ENCODE data around the gene TMEM164. TPM values are rescaled to one million over a fixed set of nuclear protein-coding genes. Genes with fewer than 3 reads are reported as not detected.

TMEM164 gene
- total and polyA plus RNA-seq, 2 experiments from 2014 or later = 3.4 to 17.2 TPM

DNA sequence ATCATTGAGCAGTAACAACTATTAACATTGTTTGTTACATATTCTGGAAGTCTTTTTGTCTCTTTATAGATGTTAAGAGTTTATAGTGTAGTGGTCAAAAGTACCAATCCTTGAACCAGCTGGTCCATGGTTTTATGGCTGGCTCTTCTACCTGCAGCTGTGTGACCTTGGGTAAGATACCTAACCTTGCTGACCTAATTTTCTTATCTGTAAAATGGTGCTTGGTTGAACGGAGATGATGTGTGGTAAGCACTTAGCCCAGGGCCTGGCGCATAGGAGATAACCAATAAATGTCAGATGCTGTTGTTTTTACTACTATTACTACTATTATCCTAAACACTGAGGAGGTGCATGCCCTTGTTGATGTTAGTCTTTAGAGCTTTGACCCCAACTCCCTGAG, 116.6 kb downstream of the TMEM164 start (continued):
- TF ChIP-seq REST (IDR thresholded peaks at IDR 0.05; ENCODE audit: unreplicated experiment) (no peak), STAT1 (IDR thresholded peaks at IDR 0.05; ENCODE audit: unreplicated experiment) (no peak), NANOG (IDR thresholded peaks at IDR 0.05; ENCODE audit: borderline replicate concordance) (no peak)

- H3K4me3 ChIP-seq = no peak overlapping the region
- Mint-ChIP-seq H3K9me3 (no peaks in the 10 kb centered on the region), H3K27ac (no peak overlapping the region), H3K4me1 (peaks cover 7% of the 10 kb centered on the region; the same call in 2 of the 3 replicates), H3K4me3 (no peak overlapping the region), H3K36me3 (ENCODE audit: low read depth) (no peaks in the 10 kb centered on the region), H3K27me3 (ENCODE audit: insufficient read depth, low read depth, poor library complexity) (no peaks in the 10 kb centered on the region)
- H4K20me1 ChIP-seq (replicated peaks; ENCODE audit: insufficient read depth) = no peaks in the 10 kb centered on the region
- H3K27me3 ChIP-seq (ENCODE audit: insufficient read depth) = no peaks in the 10 kb centered on the region
- H3K79me2 ChIP-seq (replicated peaks; ENCODE audit: insufficient read depth) = no peaks in the 10 kb centered on the region
- no peaks in the 10 kb centered on the region for H3K36me3 ChIP-seq (ENCODE audit: insufficient read depth)
- no peaks in the 10 kb centered on the region for H3K9me2 ChIP-seq (ENCODE audit: insufficient read depth)
- ATAC-seq (no peak), DNase-seq (ENCODE audit: low spot score) (no peak)
- no peak overlapping the region for H3K4me2 ChIP-seq
- H3K27ac ChIP-seq (ENCODE audit: low read depth) = no peak overlapping the region
- no peaks in the 10 kb centered on the region for H3F3A ChIP-seq (replicated peaks; ENCODE audit: low read depth)
- H2AFZ ChIP-seq = no peak overlapping the region
- H3K4me1 ChIP-seq (ENCODE audit: insufficient read depth) = peaks cover 5% of the 10 kb centered on the region; the same call in 1 of the 2 replicates
- no peak for TF ChIP-seq REST (IDR thresholded peaks at IDR 0.05; ENCODE audit: unreplicated experiment)
- TF ChIP-seq ETS1 (IDR thresholded peaks at IDR 0.05) = no peak
- no peak for TF ChIP-seq EZH2phosphoT487 (IDR thresholded peaks at IDR 0.05; ENCODE audit: unreplicated experiment)
- TF ChIP-seq, protein P1, sequence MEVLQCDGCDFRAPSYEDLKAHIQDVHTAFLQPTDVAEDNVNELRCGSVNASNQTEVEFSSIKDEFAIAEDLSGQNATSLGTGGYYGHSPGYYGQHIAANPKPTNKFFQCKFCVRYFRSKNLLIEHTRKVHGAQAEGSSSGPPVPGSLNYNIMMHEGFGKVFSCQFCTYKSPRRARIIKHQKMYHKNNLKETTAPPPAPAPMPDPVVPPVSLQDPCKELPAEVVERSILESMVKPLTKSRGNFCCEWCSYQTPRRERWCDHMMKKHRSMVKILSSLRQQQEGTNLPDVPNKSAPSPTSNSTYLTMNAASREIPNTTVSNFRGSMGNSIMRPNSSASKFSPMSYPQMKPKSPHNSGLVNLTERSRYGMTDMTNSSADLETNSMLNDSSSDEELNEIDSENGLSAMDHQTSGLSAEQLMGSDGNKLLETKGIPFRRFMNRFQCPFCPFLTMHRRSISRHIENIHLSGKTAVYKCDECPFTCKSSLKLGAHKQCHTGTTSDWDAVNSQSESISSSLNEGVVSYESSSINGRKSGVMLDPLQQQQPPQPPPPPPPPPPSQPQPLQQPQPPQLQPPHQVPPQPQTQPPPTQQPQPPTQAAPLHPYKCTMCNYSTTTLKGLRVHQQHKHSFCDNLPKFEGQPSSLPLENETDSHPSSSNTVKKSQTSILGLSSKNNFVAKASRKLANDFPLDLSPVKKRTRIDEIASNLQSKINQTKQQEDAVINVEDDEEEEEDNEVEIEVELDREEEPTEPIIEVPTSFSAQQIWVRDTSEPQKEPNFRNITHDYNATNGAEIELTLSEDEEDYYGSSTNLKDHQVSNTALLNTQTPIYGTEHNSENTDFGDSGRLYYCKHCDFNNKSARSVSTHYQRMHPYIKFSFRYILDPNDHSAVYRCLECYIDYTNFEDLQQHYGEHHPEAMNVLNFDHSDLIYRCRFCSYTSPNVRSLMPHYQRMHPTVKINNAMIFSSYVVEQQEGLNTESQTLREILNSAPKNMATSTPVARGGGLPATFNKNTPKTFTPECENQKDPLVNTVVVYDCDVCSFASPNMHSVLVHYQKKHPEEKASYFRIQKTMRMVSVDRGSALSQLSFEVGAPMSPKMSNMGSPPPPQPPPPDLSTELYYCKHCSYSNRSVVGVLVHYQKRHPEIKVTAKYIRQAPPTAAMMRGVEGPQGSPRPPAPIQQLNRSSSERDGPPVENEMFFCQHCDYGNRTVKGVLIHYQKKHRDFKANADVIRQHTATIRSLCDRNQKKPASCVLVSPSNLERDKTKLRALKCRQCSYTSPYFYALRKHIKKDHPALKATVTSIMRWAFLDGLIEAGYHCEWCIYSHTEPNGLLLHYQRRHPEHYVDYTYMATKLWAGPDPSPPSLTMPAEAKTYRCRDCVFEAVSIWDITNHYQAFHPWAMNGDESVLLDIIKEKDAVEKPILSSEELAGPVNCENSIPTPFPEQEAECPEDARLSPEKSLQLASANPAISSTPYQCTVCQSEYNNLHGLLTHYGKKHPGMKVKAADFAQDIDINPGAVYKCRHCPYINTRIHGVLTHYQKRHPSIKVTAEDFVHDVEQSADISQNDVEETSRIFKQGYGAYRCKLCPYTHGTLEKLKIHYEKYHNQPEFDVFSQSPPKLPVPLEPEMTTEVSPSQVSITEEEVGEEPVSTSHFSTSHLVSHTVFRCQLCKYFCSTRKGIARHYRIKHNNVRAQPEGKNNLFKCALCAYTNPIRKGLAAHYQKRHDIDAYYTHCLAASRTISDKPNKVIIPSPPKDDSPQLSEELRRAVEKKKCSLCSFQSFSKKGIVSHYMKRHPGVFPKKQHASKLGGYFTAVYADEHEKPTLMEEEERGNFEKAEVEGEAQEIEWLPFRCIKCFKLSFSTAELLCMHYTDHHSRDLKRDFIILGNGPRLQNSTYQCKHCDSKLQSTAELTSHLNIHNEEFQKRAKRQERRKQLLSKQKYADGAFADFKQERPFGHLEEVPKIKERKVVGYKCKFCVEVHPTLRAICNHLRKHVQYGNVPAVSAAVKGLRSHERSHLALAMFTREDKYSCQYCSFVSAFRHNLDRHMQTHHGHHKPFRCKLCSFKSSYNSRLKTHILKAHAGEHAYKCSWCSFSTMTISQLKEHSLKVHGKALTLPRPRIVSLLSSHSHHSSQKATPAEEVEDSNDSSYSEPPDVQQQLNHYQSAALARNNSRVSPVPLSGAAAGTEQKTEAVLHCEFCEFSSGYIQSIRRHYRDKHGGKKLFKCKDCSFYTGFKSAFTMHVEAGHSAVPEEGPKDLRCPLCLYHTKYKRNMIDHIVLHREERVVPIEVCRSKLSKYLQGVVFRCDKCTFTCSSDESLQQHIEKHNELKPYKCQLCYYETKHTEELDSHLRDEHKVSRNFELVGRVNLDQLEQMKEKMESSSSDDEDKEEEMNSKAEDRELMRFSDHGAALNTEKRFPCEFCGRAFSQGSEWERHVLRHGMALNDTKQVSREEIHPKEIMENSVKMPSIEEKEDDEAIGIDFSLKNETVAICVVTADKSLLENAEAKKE (CRISPR knock-in tag; IDR thresholded peaks at IDR 0.05) = no peak
- TF ChIP-seq CREB1 (CRISPR knock-in tag; IDR thresholded peaks at IDR 0.05; ENCODE audit: low read depth) = no peak
- no peak for TF ChIP-seq ZNF331 (CRISPR knock-in tag; IDR thresholded peaks at IDR 0.05; ENCODE audit: low read depth)
- TF ChIP-seq NANOG (IDR thresholded peaks at IDR 0.05; ENCODE audit: borderline replicate concordance) = no peak
Measured at GRCh38 chrX:110120025-110120424, 117.1 kb downstream of the TMEM164 start.
